GM19240 (cell line): Measurements from ENCODE around the gene SEL1L3.

Source experiments
- DNase-seq: peaks from one replicate; pipeline ENCODE4 v3.0.0; 2011; ENCODE audit warnings: low spot score; ENCODE audit not compliant: insufficient read length

SEL1L3 gene

DNA sequence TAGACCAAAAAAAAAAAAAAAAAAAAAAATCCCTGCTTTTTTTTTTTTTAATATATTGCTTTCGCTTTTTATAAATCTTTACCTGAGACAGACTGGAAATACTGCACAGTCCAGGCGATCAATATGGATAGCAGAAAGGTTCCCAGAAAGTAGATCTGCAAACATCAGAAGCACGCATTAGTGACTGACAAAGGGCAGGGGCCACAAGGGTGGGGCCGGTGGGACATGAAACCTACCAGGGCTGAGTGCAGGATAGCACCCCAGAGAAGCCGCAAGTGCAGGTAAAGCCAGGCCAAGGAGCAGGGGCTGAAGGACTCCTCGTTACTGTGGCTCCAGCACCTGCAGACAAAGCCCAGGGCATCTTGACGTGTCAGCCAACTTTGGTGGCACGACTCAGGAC lies 105.3 kb downstream of the SEL1L3 start:
- no peak for DNase-seq

DNA sequence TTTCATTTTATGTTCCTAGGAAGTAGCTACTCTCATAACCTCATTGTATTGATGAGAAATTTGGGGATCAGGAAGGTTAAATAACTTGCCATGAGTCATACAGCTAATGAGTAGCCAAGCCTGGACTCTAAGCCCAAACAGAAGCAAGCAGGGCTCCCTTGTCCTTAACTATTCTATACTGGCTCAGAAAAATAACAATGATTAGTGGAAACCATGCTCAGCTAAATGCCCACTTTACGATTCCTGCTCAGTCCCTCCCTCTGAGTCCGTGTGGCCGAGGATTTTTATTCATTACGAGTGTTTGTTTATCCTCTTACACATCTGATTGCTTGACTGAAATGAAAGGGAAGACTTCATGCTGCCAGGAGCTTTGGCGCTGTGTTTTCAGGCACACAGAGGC lies 106.3 kb downstream of the SEL1L3 start:
- DNase-seq = no peak

DNA sequence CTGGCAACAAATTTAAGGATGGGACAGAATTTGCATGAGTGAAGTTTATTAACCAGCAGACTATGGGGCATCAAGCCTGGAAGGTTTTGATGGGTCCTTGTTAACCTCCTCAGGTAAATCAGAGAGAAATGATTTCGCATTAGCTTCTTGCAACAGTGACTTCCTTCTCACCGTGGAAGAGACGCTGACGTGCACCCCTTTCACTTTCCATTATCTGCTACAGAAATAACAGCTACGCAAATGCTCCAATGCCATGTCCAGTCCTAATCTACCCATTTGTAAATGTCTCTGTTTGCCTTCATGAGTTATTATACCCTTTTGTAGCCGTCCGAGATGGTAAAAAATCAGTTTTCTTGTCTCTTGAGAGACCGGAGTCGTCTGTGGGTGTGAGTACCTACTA lies 106.9 kb downstream of the SEL1L3 start:
- no peak for DNase-seq

DNA sequence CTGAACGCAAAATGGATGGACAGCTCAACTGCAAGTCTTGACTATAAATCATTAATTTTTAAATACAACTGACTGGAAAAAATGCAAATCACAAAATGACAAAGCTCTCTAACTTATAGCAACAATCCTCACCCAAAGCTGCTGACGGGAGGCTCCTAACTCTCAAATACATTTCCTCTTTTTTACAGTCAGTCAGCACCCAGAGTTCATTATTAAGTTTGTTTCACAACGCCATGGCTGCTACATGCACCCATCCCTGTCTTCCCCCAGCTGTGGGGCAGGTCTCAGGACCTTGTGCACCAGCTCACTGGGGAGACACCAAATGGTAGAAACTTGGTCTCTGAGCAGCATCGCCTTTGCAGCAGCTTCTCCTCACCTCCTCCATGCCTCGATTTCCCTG lies 109.5 kb downstream of the SEL1L3 start:
- no peak for DNase-seq

DNA sequence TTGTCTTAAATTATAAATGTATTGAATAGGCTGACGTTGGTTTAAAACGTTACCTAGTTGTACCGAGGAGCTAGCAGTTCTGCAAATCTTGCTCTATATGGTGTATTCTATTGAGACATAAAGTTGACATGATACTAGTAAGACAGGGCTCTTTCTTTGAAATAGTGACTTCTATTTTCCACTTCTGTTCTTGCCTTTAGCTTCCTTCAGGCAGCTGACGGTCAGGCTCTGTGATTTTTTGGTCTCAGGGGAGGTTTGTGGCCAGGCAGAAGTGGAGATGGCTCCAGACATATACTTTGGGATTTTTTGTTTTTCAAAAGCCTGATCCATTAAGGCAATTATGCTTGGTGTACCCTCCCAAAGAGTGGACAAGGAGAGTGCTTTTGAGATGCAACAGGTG lies 111.9 kb downstream of the SEL1L3 start:
- DNase-seq = no peak

DNA sequence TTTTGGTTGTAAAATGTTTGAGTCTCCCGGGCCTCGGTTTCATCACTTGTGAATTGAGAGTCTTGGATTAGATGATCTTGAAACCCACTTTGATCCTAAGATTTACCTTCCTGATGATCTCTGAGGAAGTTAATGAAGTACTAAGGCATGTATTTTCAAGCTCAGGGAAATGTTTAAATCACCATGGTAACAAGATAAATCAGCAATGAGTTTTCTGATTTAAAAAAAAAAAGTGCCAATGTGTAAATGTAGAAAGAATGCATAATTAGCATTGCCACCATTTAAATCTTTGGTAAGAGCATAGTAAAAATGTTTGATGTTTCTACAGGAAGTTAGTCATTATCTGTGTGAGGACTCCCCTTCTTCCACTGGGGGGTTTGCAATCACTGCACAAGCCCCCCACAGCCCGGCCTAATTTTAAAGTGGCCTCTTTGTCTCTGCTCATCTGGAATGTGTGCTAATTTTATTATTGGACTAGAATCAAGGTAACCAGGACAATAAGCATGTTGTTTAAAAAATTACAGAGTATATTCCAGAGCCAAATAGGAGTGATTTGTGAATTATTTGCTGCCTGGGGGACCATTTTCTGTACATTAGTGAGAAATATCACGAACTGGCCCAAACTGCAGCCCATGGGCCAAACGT lies 113.5 kb downstream of the SEL1L3 start:
- DNase-seq = no peak

DNA sequence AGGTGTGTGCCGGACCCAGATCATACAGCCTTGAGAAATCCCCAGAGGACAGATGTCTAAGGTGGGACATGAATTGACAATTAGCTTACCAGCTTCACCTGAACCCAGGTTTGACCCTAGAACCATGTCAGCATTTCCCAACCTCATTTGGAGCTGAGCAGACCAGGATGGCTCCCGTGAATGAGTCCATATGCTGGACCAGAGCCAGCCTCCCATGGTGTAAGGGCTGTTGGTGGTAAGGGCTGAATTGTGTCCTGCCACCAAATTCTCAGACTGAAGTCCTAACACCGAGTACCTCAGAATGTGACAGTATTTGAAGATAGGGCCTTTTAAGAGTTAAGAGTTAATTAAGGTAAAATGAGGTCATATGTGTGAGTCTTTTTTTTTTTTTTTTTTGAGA lies 118.8 kb downstream of the SEL1L3 start:
- DNase-seq = no peak

DNA sequence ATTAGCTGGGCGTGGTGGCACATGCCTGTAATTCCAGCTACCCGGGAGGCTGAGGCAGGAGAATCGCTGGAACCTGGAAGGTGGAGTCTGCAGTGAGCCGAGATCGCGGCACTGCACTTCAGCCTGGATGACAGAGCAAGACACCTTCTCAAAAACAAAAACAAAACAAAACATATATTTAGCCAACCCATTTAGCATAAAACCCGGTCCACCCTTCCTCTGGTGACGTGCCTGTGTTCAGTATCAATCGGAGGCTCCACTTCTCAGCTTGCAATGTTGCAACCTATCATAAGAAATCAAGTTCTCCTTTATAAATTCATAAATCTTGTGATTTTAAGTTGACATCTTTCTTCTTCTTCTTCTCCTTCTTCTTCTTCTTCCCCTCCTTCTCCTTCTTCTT lies 133.2 kb downstream of the SEL1L3 start:
- no peak for DNase-seq

DNA sequence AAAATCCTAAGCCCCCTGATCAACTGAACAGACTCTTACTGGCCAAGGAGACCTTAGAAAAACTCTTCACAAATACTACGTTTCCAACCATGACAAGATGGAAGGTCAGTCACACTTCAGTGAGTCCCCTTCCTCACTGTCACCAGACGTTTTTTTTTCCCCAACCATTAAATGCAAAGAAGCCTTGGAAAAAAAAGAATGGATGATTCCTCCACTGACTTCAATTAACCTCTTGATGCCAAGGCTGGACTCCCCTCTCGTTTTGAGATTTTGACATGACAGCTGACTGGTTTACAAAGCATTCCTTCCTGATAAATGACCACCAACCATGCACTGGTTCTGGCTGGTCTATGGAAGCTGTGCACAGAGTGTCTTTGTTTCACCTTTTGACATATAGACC lies 133.9 kb downstream of the SEL1L3 start:
- DNase-seq = no peak

DNA sequence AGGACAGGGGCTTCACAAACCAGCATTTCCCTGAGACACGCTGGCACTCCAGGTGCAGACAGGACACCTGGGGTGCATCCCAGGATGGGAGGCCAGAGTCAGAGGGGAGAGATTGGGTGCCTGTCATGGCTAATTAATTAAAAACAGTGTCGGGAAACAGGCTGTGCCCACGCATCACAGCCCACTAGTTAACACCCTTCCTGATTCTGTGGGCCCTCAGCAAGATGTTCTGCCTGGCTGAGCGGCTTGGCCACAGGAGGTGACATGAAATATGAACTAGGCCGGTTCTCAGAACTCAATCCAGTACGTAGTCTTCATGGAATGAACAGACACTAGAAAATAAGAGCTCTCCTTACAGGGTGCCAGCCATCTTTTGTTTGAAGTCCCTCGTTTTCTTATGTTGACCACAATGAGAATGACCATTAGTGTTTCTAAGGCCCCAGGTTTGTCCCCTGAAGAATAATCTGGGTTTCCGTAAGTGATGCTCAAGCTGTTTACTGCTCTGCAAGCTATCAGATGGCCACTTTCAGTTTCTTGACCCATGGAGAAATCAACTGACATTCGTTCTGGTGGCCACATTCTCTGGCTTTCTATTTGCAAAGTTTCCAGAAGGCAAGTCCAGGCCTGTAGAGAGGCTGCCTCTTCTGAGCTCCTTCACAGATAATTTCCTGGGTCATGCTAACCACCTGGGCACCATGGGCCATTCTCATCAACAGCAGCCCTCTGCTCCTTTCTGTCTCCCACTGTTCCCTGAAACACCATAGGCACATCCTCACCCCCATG lies 134.9 kb downstream of the SEL1L3 start:
- DNase-seq = no peak

DNA sequence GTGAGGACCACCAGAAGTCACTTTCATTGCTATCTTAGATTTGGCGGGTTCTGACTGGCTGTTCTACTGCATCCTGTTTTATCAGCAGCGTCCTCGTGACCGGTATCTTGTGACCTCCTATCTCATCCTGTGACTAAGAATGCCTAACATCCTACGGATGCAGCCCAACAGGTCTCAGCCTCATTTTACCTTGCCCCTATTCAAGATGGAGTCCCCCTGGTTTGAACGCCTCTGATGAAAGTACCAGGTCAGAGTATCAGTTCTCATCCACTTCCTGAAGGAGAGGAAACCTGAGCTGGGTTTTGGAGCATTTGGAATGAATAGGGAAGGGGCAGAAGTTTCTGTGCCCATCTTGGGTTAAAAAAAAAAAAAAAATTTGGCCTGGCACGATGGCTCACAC lies 136.9 kb downstream of the SEL1L3 start:
- no peak for DNase-seq

DNA sequence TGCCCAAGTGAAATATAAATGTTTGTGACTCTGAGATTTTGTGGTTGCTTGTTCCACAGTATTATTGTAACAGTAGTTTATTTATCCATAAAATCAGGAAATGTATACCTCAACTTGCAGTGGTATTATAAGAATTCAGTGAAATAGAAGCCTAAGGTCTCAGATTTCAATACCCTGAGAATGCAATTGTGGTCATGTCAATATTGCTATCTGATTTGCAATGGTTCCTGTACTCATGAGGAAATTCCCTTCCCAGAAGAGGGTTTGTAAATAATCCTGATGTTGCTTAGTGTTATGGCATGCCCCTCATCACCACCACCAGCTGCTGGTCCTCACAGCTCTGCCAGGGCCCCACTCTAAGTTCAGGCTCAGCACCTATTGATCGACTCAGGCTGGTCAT lies 139.4 kb downstream of the SEL1L3 start:
- DNase-seq = no peak

DNA sequence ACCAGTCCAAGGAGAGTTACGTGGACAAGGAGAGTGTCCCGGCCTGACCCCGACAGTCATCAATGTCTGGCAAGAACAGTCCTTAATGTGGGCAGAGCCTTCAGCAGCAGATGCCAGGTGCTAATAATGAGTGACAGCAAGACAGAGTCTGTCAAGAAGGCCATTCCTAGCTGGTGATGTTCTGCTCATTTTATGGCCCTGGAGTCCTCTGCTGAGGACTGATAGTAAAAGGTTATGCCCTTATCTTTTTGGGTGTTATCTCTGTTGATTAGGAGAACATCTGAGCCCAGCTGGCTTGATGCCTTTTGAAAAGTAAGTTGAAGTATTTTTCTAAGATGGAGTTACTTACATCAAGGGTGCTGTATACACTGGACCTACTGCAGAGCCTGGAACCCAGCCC lies 139.8 kb downstream of the SEL1L3 start:
- DNase-seq = no peak

DNA sequence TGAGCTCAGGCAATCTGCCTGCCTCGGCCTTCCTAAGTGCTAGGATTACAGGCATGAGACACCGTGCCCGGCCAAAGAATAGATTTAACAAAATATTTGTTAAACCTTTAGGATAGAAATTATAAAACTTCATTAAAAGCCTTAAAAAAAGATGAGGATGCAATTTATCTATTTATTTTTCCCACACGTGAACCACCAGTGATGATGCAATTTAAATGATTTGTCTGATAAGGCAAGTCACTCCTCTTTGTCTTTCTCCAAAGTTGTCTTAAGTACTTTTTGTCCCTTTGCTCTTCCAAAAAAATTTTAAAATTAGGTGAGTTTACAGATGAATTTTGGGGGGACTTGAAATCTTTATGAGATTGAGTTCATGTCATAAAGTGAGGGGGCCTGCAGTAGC lies 149.0 kb downstream of the SEL1L3 start:
- DNase-seq = no peak

DNA sequence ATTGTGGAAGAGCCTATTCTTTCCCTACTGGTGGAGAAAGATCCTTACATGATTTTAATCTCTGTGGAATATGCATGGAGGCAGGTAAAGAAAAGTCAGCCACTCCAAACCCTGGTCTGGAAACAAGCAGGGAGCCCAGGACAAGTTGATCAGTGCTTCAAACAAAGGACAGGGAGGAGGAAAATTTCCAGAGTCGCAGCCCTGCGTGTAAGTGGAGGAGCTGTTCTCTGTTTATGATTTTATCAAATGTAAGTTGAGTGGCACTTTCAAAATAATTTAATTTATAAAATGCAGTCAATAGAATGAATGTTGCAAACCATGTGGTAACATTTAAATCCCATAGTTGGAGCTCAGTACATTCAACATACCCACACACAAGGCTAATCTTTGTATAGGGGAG lies 150.2 kb downstream of the SEL1L3 start:
- DNase-seq = no peak

DNA sequence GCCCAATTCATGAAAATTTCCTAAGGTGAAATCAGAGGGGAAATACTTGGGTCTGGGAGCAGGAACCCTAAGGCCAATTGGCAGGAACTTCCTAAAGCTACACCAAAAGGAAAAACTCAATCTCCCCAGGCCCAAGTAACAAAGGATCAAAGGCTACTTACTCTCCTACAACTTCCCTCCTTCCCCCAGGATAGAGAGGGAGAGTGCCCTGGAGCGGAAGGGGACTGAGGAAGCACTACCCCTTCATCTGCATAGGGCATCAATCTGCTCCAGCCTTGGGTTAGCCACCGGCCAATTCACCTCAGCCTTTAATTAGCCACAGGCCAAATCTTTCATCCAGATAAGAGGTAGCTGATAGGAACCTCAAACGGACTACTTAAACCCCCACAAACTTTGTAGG lies 152.2 kb downstream of the SEL1L3 start:
- DNase-seq = no peak

DNA sequence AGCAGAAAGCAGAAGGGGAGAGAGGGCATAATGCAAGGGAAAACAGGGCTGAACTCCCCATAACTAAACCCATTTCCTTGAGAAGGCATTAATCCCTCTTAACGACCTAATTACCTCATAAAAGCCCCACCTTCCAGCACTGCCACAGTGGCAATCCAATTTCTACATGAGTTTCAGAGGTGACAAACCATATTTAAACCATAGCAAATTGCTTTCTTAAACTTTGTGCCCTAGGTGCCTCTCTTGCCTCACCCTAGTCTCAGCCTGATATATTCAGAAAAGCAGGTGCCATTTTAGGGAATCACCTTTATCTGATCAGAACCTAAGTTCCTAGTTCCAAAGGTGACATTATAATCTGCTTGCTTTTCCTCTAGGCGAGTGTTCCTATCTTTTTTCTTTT lies 158.3 kb downstream of the SEL1L3 start:
- DNase-seq = no peak

DNA sequence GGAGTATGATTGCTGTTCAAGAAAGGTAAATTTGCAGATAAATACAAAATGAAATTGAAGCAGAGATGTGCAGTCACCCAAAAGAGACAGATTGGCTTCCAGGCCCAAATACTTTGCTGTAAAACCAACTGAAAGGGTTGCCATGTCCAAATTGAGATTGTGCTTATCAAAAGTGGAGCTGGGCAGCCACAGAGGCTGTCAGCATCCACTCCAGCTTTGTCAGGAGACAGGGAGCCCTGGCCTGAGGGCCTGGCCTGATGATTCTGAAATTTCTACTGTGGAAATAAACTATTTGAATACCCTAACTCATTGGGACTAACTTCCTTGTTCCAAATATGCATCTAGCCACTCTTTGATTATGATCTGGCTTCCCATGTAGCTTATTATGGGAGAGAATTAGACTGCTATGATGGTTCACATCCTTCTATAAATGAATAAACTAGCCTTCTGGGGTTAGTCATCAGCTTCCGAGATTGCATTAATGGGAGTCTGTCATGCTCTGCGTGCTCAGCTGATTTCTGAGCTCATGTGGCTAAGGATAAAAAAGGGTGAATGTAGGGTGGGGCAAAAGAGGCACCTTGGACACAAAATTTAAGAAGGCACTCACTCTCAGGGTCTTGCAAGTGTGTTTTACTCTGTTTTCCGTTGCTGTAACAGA lies 158.9 kb downstream of the SEL1L3 start:
- no peak for DNase-seq

DNA sequence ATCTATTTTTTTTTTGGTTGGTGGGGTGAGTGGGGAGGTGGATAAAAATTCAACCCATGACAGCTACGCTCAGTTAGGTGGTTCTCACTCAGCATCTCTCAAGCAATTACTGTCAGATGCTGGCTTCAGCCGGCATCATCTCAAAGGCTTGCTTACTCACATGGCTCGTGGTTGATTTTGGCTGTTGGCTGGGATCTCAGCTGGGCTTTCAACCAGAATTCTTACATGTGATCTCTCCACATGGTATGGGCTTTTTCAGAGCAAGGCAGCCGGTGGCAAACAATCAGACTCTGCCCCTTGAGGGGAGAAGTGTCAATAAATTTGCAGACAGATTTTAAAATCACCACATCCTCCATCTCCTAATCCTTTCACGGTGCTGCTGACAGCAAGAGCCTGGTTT lies 159.9 kb downstream of the SEL1L3 start:
- DNase-seq = no peak

DNA sequence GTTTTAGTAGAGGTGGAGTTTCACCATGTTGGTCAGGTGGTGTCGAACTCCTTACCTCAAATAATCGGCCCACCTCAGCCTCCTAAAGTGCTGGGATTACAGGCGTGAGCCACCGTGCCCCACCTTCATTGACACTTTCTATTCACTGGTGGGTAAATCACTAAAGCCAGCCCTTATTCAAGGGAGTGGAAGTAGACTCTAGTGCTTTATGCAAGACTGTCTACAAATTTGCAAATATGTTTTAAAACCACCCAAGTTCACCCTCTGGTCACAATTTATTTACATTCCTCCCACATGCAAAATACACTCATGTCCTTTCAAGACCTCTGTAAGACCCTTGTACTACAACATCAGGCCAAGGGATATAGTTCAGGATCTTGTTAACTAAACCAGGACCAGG lies 162.1 kb downstream of the SEL1L3 start:
- no peak for DNase-seq

DNA sequence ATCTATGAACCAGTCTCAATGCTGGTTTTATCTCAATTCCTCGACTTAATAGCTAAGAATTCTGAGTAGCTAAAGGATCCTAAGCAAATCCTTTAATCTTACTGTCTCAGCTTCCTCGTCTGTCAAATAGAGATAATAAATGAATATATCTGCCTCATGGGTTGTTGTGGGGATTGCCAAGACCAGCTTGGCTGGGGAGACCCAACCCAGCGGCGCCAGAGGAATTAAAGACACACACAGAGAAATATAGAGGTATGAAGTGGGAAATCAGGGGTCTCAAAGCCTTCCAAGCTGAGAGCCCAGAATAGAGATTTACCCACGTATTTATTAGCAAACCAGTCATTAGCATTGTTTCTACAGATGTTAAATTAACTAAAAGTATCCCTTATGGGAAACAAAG lies 165.3 kb downstream of the SEL1L3 start:
- no peak for DNase-seq
